Right lobe of liver (tissue), 4 donors: Measurements from ENCODE around the gene SHISA3.
"Not testable (repeated sequence)": the region's sequence is repeated elsewhere in the genome, so short reads cannot be mapped to it uniquely, and the experiment has no call there.

ENCODE experiments used
- CTCF ChIP-seq, 4 donors: fragments of 200-600 bp in 3 of 4; fragments of 450-650 bp in 1 of 4; IDR thresholded peaks; one replicate each; pipeline versions ENCODE4 v1.5.1 to v1.8.0; 2016 to 2022; ENCODE audit warnings: antibody characterized with exemption in 4 of 4, mild to moderate bottlenecking in 2 of 4
- POLR2A ChIP-seq: fragments of 450-650 bp; IDR thresholded peaks from one replicate; pipeline ENCODE4 v1.6.1; 2017; ENCODE audit warnings: antibody characterized with exemption, mild to moderate bottlenecking
- donor health status: DM: no; HTN: no; CAD: no.
- donor health status: DM: no; HTN: no; CAD: no.
- donor health status: DM: no; HTN: yes; CAD: no.

- TF ChIP-seq CTCF (IDR thresholded peaks at IDR 0.05); POLR2A: not testable (repeated sequence)
Observed at GRCh38 chr4:42372303-42372702, 25.0 kb upstream of the SHISA3 start.
